HG03432 (cell line): ENCODE measurements around the gene AMBP.
"Not testable (repeated sequence)": the region's sequence is repeated elsewhere in the genome, so short reads cannot be mapped to it uniquely, and the experiment has no call there.

Experiments
- ATAC-seq: cut with Tn5 transposase; IDR thresholded peaks from one replicate; pipeline ENCODE4 v1.9.1; 2021; ENCODE audit warnings: mild to moderate bottlenecking, moderate library complexity; ENCODE audit not compliant: unreplicated experiment

AMBP gene

GRCh38 chr9:114054191-114054690 lies 23.9 kb downstream of the AMBP start:
- ATAC-seq: no peak

- ATAC-seq: no peak
Measured at GRCh38 chr9:114053246-114054005, 24.7 kb downstream of the AMBP start.

GRCh38 chr9:114051706-114052105 lies 26.4 kb downstream of the AMBP start:
- ATAC-seq: no peak

- no peak for ATAC-seq
Measured at GRCh38 chr9:114051281-114051680, 26.8 kb downstream of the AMBP start.

- ATAC-seq: no peak
Measured at GRCh38 chr9:114050646-114051045, 27.5 kb downstream of the AMBP start.

GRCh38 chr9:114050226-114050568 lies 27.9 kb downstream of the AMBP start:
- no peak for ATAC-seq

GRCh38 chr9:114049441-114050225 lies 28.5 kb downstream of the AMBP start:
- ATAC-seq: no peak

GRCh38 chr9:114048533-114049415 lies 29.3 kb downstream of the AMBP start:
- ATAC-seq: no peak

- ATAC-seq: no peak
Measured at GRCh38 chr9:114047717-114048116, 30.4 kb downstream of the AMBP start.

- ATAC-seq: no peak
Measured at GRCh38 chr9:114046875-114047274, 31.2 kb downstream of the AMBP start.

- no peak for ATAC-seq
Measured at GRCh38 chr9:114046237-114046755, 31.8 kb downstream of the AMBP start.

- ATAC-seq: not testable (repeated sequence)
Measured at GRCh38 chr9:114043660-114044059, 34.4 kb downstream of the AMBP start.

- no peak for ATAC-seq
Measured at GRCh38 chr9:114039484-114039883, 38.6 kb downstream of the AMBP start.

GRCh38 chr9:114038724-114039313 lies 39.3 kb downstream of the AMBP start:
- no peak for ATAC-seq

GRCh38 chr9:114037961-114038723 lies 40.0 kb downstream of the AMBP start:
- ATAC-seq: no peak

- no peak for ATAC-seq
Measured at GRCh38 chr9:114037249-114037648, 40.9 kb downstream of the AMBP start.

GRCh38 chr9:114035845-114036801 lies 42.0 kb downstream of the AMBP start:
- ATAC-seq: no peak

- no peak for ATAC-seq
Measured at GRCh38 chr9:114035221-114035844, 42.8 kb downstream of the AMBP start.
